Stimulated activated CD4-positive, alpha-beta T cell treated with anti-CD3 and anti-CD28 coated beads, TNF-alpha, amount 100 ng/mL, for 48 hours (primary cell): ENCODE data around the gene RNGTT.
"Not testable (repeated sequence)": the region's sequence is repeated elsewhere in the genome, so short reads cannot be mapped to it uniquely, and the experiment has no call there.

Source experiments
- DNase-seq, 3 donors: peaks; one replicate each; pipeline ENCODE4 v3.0.0-alpha.2; 2020; ENCODE audit warnings: low read depth in 3 of 3

Gene RNGTT

GRCh38 chr6:88725111-88725975 is 238.1 kb downstream of the RNGTT start:
- DNase-seq: no peak

GRCh38 chr6:88722686-88723085 is 240.7 kb downstream of the RNGTT start:
- DNase-seq: no peak

- DNase-seq: not testable (repeated sequence)
Measured at GRCh38 chr6:88716399-88716798, 247.0 kb downstream of the RNGTT start.

GRCh38 chr6:88712243-88712936 is 251.0 kb downstream of the RNGTT start:
- no peak for DNase-seq

GRCh38 chr6:88709819-88710246 is 253.6 kb downstream of the RNGTT start:
- DNase-seq: no peak

GRCh38 chr6:88708197-88708744 is 255.1 kb downstream of the RNGTT start:
- no peak for DNase-seq

- no peak for DNase-seq
Measured at GRCh38 chr6:88705601-88706000, 257.8 kb downstream of the RNGTT start.

GRCh38 chr6:88704980-88705379 is 258.4 kb downstream of the RNGTT start:
- no peak for DNase-seq

GRCh38 chr6:88702956-88703556 is 260.4 kb downstream of the RNGTT start:
- DNase-seq: no peak

- DNase-seq: no peak
Measured at GRCh38 chr6:88698661-88699060, 264.8 kb downstream of the RNGTT start.

GRCh38 chr6:88695937-88696336 is 267.5 kb downstream of the RNGTT start:
- DNase-seq: no peak

- DNase-seq: no peak
Measured at GRCh38 chr6:88683734-88684133, 279.7 kb downstream of the RNGTT start.

GRCh38 chr6:88680654-88681053 is 282.8 kb downstream of the RNGTT start:
- DNase-seq: no peak

GRCh38 chr6:88679841-88680240 is 283.6 kb downstream of the RNGTT start:
- no peak for DNase-seq

GRCh38 chr6:88677356-88677755 is 286.1 kb downstream of the RNGTT start:
- no peak for DNase-seq

- no peak for DNase-seq
Measured at GRCh38 chr6:88671624-88672023, 291.8 kb downstream of the RNGTT start.

- no peak for DNase-seq
Measured at GRCh38 chr6:88670369-88670768, 293.0 kb downstream of the RNGTT start.

- DNase-seq: no peak
Measured at GRCh38 chr6:88669475-88669874, 293.9 kb downstream of the RNGTT start.

GRCh38 chr6:88666901-88667300 is 296.5 kb downstream of the RNGTT start:
- DNase-seq: no peak

- DNase-seq: no peak
Measured at GRCh38 chr6:88665131-88665530, 298.3 kb downstream of the RNGTT start.

GRCh38 chr6:88663801-88664200 is 299.6 kb downstream of the RNGTT start:
- no peak for DNase-seq

GRCh38 chr6:88662653-88663174 is 300.7 kb downstream of the RNGTT start:
- no peak for DNase-seq
